ENCODE results near the gene DNAH2.
"Not testable (repeated sequence)": the region's sequence is repeated elsewhere in the genome, so short reads cannot be mapped to it uniquely, and the experiment has no call there.

Gene DNAH2

GRCh38 chr17:7851438-7852261 lies 134.1 kb downstream of the DNAH2 start:
- DNase-seq (ENCODE audit: low spot score): peak; percentile 74

GRCh38 chr17:7852262-7852670 lies 134.7 kb downstream of the DNAH2 start:
- no peak for DNase-seq (ENCODE audit: low spot score)

- DNase-seq (ENCODE audit: low spot score): no peak
Measured at GRCh38 chr17:7852919-7853690, 135.6 kb downstream of the DNAH2 start.

GRCh38 chr17:7853691-7854038 lies 136.1 kb downstream of the DNAH2 start:
- DNase-seq (ENCODE audit: low spot score): no peak

- DNase-seq (ENCODE audit: low spot score): no peak
Measured at GRCh38 chr17:7854078-7854777, 136.7 kb downstream of the DNAH2 start.

GRCh38 chr17:7854851-7855659 lies 137.5 kb downstream of the DNAH2 start, which contains the start of gene TMEM88:
TSS of gene TMEM88 (plus strand) at chr17:7855066. CDS start at chr17:7855075, 9 bp downstream.
- no peak for DNase-seq (ENCODE audit: low spot score)

- DNase-seq (ENCODE audit: low spot score): no peak
Measured at GRCh38 chr17:7855660-7856010, 138.1 kb downstream of the DNAH2 start.

GRCh38 chr17:7856011-7856810 lies 138.7 kb downstream of the DNAH2 start:
- DNase-seq (ENCODE audit: low spot score): no peak

GRCh38 chr17:7856811-7857712 lies 139.5 kb downstream of the DNAH2 start, which contains the start of gene NAA38:
TSS of gene NAA38 (minus strand) at chr17:7857559. CDS start at chr17:7857463, 96 bp downstream.
- DNase-seq (ENCODE audit: low spot score): peak; percentile 94

- DNase-seq (ENCODE audit: low spot score): peak; percentile 74
Measured at GRCh38 chr17:7857713-7858521, 140.4 kb downstream of the DNAH2 start, which contains the start of gene CYB5D1. TSS of gene CYB5D1 (plus strand) at chr17:7858003. CDS start at chr17:7858135, 132 bp downstream.

- DNase-seq (ENCODE audit: low spot score): no peak
Measured at GRCh38 chr17:7858522-7858810, 140.9 kb downstream of the DNAH2 start.

GRCh38 chr17:7859028-7859427 lies 141.5 kb downstream of the DNAH2 start:
- no peak for DNase-seq (ENCODE audit: low spot score)

- DNase-seq (ENCODE audit: low spot score): no peak
Measured at GRCh38 chr17:7862692-7863437, 145.3 kb downstream of the DNAH2 start.

- DNase-seq (ENCODE audit: low spot score): not testable (repeated sequence)
Measured at GRCh38 chr17:7864384-7864783, 146.8 kb downstream of the DNAH2 start.

GRCh38 chr17:7864995-7865650 lies 147.6 kb downstream of the DNAH2 start:
- no peak for DNase-seq (ENCODE audit: low spot score)

- no peak for DNase-seq (ENCODE audit: low spot score)
Measured at GRCh38 chr17:7867881-7868329, 150.4 kb downstream of the DNAH2 start.

GRCh38 chr17:7873051-7873450 lies 155.5 kb downstream of the DNAH2 start:
- DNase-seq (ENCODE audit: low spot score): no peak
